ENCODE data around the gene C16orf74.

The C16orf74 gene

GRCh38 chr16:85662482-85662812 is 88.4 kb downstream of the C16orf74 start:
- no peaks in the 10 kb centered on the region for H3K9me2 ChIP-seq (replicated peaks; ENCODE audit: insufficient read depth, low read length)
- no peaks in the 10 kb centered on the region for H3K36me3 ChIP-seq (replicated peaks; ENCODE audit: insufficient read depth, low read length)
- no peak overlapping the region for H3K9ac ChIP-seq (ENCODE audit: low read length)
- H3K79me2 ChIP-seq (ENCODE audit: low read length) = no peaks in the 10 kb centered on the region
- H3F3A ChIP-seq (ENCODE audit: insufficient read depth, low read length) = no peaks in the 10 kb centered on the region
- H3K4me2 ChIP-seq (ENCODE audit: low read depth, low read length) = no peak overlapping the region
- no peak overlapping the region for H3K27ac ChIP-seq (ENCODE audit: low read length)
- DNase-seq = no peak
- no peaks in the 10 kb centered on the region for H3K9me3 ChIP-seq (replicated peaks; ENCODE audit: insufficient read depth, low read length)
- H2AFZ ChIP-seq (ENCODE audit: low read length) = no peak overlapping the region
- no peaks in the 10 kb centered on the region for H3K4me1 ChIP-seq (ENCODE audit: low read length)
- no peaks in the 10 kb centered on the region for H4K20me1 ChIP-seq (ENCODE audit: insufficient read depth, low read length)
- no peak for TF ChIP-seq CTCF (IDR thresholded peaks at IDR 0.05; ENCODE audit: low read length)
- TF ChIP-seq EZH2 (optimal IDR thresholded peaks at IDR 0.05; ENCODE audit: low read depth, low read length) = no peak
- TF ChIP-seq EZH2phosphoT487 (IDR thresholded peaks at IDR 0.05; ENCODE audit: low read length) = no peak
- no peak overlapping the region for H3K4me3 ChIP-seq (ENCODE audit: low read length)
- no peaks in the 10 kb centered on the region for H3K27me3 ChIP-seq (replicated peaks; ENCODE audit: insufficient read depth, low read length)

GRCh38 chr16:85661740-85662481 is 89.0 kb downstream of the C16orf74 start:
- no peak for DNase-seq
- no peaks in the 10 kb centered on the region for H3K36me3 ChIP-seq (replicated peaks; ENCODE audit: insufficient read depth, low read length)
- no peaks in the 10 kb centered on the region for H3K9me2 ChIP-seq (replicated peaks; ENCODE audit: insufficient read depth, low read length)
- H3K4me1 ChIP-seq (ENCODE audit: low read length) = no peaks in the 10 kb centered on the region
- no peaks in the 10 kb centered on the region for H3K79me2 ChIP-seq (ENCODE audit: low read length)
- no peak for TF ChIP-seq CTCF (IDR thresholded peaks at IDR 0.05; ENCODE audit: low read length)
- no peak overlapping the region for H3K4me3 ChIP-seq (ENCODE audit: low read length)
- H2AFZ ChIP-seq (ENCODE audit: low read length) = no peak overlapping the region
- H3K9ac ChIP-seq (ENCODE audit: low read length) = no peak overlapping the region
- H3K4me2 ChIP-seq (ENCODE audit: low read depth, low read length) = no peak overlapping the region
- H4K20me1 ChIP-seq (ENCODE audit: insufficient read depth, low read length) = no peaks in the 10 kb centered on the region
- H3K9me3 ChIP-seq (replicated peaks; ENCODE audit: insufficient read depth, low read length) = no peaks in the 10 kb centered on the region
- H3K27me3 ChIP-seq (replicated peaks; ENCODE audit: insufficient read depth, low read length) = no peaks in the 10 kb centered on the region
- no peak overlapping the region for H3K27ac ChIP-seq (ENCODE audit: low read length)
- H3F3A ChIP-seq (ENCODE audit: insufficient read depth, low read length) = no peaks in the 10 kb centered on the region

GRCh38 chr16:85660843-85661739 is 89.8 kb downstream of the C16orf74 start:
- Histone ChIP-seq H3K27ac (ENCODE audit: low read length) (no peak overlapping the region), H2AFZ (ENCODE audit: low read length) (no peak overlapping the region), H4K20me1 (ENCODE audit: insufficient read depth, low read length) (no peaks in the 10 kb centered on the region), H3K9me2 (replicated peaks; ENCODE audit: insufficient read depth, low read length) (no peaks in the 10 kb centered on the region), H3K4me1 (ENCODE audit: low read length) (no peaks in the 10 kb centered on the region), H3K4me2 (ENCODE audit: low read depth, low read length) (no peak overlapping the region), H3K4me3 (ENCODE audit: low read length) (no peak overlapping the region), H3K36me3 (replicated peaks; ENCODE audit: insufficient read depth, low read length) (no peaks in the 10 kb centered on the region), H3K9ac (ENCODE audit: low read length) (no peak overlapping the region), H3K79me2 (ENCODE audit: low read length) (no peaks in the 10 kb centered on the region), H3F3A (ENCODE audit: insufficient read depth, low read length) (no peaks in the 10 kb centered on the region), H3K27me3 (replicated peaks; ENCODE audit: insufficient read depth, low read length) (no peaks in the 10 kb centered on the region), H3K9me3 (replicated peaks; ENCODE audit: insufficient read depth, low read length) (no peaks in the 10 kb centered on the region)
- no peak for DNase-seq
- TF ChIP-seq EZH2phosphoT487 (IDR thresholded peaks at IDR 0.05; ENCODE audit: low read length) (no peak), CTCF (IDR thresholded peaks at IDR 0.05; ENCODE audit: low read length) (no peak), EZH2 (optimal IDR thresholded peaks at IDR 0.05; ENCODE audit: low read depth, low read length) (no peak)
